KOPT-K1 (cell line): ENCODE measurements around the gene LACTBL1.

ENCODE experiments used
- H3K27ac ChIP-seq: fragments of 200-600 bp; sonication (generic); 2 replicates; pipeline ENCODE4 v1.5.1; 2016; ENCODE audit warnings: antibody characterized with exemption, mild to moderate bottlenecking, low read depth, low read length; ENCODE audit not compliant: poor library complexity, severe bottlenecking
- H3K36me3 ChIP-seq: fragments of 200-600 bp; sonication (generic); 2 replicates; pipeline ENCODE4 v1.5.1; 2017; ENCODE audit warnings: antibody characterized with exemption, mild to moderate bottlenecking, low read length, moderate library complexity; ENCODE audit not compliant: insufficient read depth
- H3K9me3 ChIP-seq: fragments of 200-600 bp; sonication (generic); 2 replicates; pipeline ENCODE4 v1.5.1; 2017; ENCODE audit warnings: antibody characterized with exemption, low read length, mild to moderate bottlenecking; ENCODE audit not compliant: insufficient read depth, poor library complexity, severe bottlenecking

The LACTBL1 gene

DNA sequence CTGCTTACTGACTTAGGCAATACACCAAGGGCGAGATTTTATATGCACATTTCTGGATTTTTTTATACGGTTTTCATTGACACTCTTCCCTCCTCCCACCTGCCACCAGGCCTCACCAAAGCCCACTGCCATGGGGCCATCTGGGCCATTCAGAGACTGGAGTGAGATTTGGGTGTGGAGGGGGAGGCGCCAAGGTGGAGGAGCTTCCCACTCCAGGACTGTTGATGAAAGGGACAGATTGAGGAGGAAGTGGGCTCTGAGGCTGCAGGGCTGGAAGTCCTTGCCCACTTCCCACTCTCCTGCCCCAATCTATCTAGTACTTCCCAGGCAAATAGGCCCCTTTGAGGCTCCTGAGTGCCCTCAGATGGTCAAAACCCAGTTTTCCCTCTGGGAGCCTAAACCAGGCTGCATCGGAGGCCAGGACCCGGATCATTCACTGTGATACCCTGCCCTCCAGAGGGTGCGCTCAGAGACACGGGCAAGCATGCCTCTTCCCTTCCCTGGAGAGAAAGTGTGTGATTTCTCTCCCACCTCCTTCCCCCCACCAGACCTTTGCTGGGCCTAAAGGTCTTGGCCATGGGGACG, 57.9 kb downstream of the LACTBL1 start:
- no peaks in the 10 kb centered on the region for H3K9me3 ChIP-seq

DNA sequence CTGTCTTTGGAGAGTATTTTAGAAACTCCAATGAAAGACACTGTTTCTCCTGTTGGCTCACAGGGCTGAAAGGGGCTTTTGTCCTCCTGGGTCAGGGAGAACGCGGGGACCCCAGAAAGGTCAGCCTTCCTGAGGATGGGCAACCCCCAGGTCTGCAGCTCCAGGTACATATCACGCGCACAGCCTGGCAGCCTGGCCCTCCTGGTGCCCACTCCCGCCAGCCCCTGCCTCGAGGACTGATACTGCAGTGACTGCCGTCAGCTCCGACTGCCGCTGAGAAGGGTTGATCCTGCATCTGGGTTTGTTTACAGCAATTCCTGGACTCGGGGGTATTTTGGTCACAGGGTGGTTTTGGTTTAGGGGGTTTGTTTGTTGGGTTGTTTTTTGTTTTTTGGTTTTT, 58.5 kb downstream of the LACTBL1 start:
- Histone ChIP-seq H3K27ac (no peak overlapping the region), H3K9me3 (no peaks in the 10 kb centered on the region), H3K36me3 (no peaks in the 10 kb centered on the region)

More for the DNA sequence above, 57.9 kb downstream of the LACTBL1 start:
- H3K27ac ChIP-seq: no peak overlapping the region
- H3K36me3 ChIP-seq: no peaks in the 10 kb centered on the region

DNA sequence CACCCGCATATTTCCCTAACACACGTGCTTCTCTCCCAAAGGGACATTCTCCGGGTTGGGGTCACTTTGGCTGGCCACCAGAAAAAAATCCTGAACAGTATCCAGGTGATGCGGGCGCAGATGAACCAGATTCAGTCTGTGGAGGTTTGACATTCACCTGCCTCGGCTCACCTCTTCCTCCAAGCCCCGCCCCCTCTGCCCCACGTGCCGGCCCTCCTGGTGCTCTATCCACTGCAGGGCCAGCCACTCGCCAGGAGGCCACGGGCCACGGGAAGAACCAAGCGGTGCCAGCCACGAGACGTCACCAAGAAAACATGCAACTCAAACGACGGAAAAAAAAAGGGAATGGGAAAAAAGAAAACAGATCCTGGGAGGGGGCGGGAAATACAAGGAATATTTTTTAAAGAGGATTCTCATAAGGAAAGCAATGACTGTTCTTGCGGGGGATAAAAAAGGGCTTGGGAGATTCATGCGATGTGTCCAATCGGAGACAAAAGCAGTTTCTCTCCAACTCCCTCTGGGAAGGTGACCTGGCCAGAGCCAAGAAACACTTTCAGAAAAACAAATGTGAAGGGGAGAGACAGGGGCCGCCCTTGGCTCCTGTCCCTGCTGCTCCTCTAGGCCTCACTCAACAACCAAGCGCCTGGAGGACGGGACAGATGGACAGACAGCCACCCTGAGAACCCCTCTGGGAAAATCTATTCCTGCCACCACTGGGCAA, 59.1 kb downstream of the LACTBL1 start:
- Histone ChIP-seq H3K36me3 (no peaks in the 10 kb centered on the region), H3K9me3 (no peaks in the 10 kb centered on the region), H3K27ac (no peak overlapping the region)

DNA sequence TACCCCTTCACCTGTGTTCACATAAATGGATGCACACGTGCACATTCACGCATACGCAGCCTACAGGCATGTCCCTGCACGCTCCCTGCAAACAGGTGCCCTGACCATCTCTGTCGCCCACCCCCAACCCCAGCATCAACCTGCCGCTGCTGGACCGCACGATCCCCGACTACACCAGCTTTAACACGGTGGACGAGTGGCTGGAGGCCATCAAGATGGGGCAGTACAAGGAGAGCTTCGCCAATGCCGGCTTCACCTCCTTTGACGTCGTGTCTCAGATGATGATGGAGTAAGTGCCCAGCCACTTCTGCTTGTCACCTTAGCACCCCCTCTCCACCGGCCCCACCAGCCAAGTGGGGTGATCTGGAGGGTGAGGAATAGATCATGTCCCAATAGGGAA, 60.4 kb downstream of the LACTBL1 start:
- H3K36me3 ChIP-seq: no peaks in the 10 kb centered on the region
- H3K9me3 ChIP-seq: no peaks in the 10 kb centered on the region
- no peak overlapping the region for H3K27ac ChIP-seq

DNA sequence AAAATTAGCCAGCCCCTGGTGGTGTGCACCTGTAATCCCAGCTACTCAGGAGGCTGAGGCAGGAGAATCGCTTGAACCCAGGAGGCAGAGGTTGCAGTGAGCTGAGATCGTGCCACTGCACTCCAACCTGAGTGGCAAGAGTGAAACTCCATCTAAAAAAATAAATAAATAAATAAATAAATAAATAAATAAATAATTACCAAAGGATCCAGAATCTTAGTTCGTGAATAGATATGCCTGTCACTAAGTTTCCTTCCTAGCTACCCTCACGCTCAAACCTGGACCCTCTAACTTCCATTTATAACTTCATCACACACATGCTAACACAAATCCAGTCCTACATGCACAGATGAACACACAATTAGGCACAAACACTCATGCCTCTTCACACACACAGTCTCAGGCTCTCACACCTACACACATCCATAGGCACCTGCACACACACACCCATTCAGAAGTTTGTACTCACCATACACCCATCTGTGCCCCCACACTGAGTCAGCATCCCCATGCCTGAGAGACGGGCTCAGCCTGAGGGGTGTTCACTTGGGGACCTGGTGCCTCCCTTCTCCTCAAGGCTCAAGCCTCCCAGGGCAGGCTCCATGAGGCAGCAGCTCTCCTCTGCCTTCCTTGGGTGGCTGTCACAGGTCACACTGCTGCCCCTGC, 61.5 kb downstream of the LACTBL1 start:
- Histone ChIP-seq H3K36me3 (no peaks in the 10 kb centered on the region), H3K9me3 (no peaks in the 10 kb centered on the region), H3K27ac (no peak overlapping the region)

DNA sequence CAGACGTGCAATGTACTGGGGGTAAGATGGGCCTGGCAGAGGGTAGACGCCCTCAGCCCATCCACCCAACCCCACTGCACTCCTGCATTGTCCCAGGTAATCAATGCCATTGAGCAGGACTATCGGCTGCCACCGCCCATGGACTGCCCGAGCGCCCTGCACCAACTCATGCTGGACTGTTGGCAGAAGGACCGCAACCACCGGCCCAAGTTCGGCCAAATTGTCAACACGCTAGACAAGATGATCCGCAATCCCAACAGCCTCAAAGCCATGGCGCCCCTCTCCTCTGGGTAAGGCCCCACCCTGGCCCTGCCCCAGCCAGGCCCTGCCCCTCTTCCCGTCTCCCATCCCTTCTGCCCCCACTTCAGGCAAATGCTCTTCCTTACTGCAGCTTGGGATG, 62.4 kb downstream of the LACTBL1 start:
- no peaks in the 10 kb centered on the region for H3K36me3 ChIP-seq
- no peaks in the 10 kb centered on the region for H3K9me3 ChIP-seq
- no peak overlapping the region for H3K27ac ChIP-seq

DNA sequence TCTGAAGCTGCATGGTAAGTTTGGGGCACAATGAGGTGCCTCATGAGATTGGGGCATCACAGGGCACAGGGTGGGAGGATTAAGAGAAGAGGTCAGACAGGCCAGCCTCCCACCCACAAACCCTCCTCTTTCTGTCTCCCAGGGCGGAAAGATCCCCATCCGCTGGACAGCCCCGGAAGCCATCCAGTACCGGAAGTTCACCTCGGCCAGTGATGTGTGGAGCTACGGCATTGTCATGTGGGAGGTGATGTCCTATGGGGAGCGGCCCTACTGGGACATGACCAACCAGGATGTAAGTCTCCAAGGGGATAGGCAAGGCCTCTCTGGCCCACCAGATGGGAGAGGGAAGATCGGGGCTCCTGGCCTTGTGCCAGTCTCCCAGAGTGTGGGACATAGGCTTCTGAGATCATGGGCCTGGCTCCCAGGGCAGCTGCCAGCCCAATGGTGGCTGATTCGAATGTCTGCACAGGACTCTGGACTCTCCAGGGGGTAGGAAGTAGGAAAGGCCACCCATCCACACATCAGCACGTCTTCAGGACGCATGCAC, 63.7 kb downstream of the LACTBL1 start:
- no peak overlapping the region for H3K27ac ChIP-seq
- no peaks in the 10 kb centered on the region for H3K36me3 ChIP-seq
- no peaks in the 10 kb centered on the region for H3K9me3 ChIP-seq

DNA sequence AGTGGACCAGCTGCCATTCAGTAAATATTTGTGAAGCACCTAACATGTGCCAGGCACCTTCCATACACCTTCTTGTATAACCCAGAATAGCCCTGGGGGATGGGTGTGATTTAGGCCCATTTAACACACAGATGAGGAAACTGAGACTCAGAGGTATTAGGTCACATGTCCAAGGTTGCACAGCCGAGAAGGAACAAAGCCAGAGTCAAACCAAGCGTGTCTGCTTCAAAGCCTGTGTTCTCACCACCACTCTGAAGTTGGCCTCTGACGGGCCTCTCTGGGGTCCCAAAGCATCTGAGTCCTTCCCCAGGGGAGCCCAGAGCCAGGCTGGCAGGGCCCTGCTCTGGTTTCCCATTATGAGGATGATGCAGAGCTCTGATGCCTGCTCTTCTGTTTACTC, 65.1 kb downstream of the LACTBL1 start:
- Histone ChIP-seq H3K27ac (no peak overlapping the region), H3K36me3 (no peaks in the 10 kb centered on the region), H3K9me3 (no peaks in the 10 kb centered on the region)

DNA sequence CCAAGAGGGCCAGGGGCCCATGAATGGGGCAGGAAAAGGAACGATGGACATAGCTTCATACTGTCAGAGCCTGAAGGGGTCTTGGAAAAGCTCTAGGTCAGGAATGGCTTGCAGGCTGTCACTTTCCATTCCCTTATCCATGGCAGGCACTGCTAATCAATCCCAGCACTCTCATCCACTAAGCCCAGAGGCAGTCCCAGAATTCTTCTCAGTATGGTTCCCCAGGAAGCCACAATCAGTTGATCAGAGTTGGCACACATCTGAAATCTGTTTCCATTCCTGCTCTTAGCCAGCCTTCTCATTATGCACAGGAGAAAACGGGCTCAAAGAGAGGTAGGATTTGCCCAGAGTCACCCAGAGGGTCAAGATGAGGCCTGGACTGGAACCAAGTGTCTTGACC, 65.7 kb downstream of the LACTBL1 start:
- H3K27ac ChIP-seq: no peak overlapping the region
- no peaks in the 10 kb centered on the region for H3K36me3 ChIP-seq
- H3K9me3 ChIP-seq: no peaks in the 10 kb centered on the region

DNA sequence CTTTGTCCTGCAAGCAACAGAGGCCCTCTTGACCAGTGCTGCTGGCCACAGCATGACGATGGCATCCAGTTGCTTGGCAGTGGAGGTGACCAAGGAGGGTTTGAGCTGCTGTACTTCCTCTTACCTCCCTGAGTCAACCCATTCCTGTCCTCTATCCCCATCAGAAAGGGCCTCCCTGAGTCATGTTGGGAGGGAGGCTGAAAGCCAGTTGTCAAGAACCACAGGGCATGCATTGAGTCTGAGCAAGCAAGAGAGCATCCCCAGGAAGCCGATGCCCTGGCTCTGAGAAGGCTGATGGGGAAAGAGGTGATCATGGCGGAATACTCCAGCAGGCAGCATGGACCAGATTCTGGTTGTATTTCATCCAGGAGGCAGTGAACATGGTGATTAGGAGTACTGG, 69.6 kb downstream of the LACTBL1 start:
- Histone ChIP-seq H3K36me3 (no peaks in the 10 kb centered on the region), H3K27ac (no peak overlapping the region), H3K9me3 (no peaks in the 10 kb centered on the region)
